ENCODE measurements around the gene RYR1. TPM values are rescaled to one million over a fixed set of nuclear protein-coding genes. Genes with fewer than 3 reads are reported as not detected.

RYR1 gene
- total and polyA plus RNA-seq, 2 of the 8 experiments (the other 6 are each of a cell fraction or from before 2014, with no cell fraction given), result 5.8 to 11.8 TPM

- TF ChIP-seq CHD7 (IDR thresholded peaks at IDR 0.05; ENCODE audit: insufficient replicate concordance, low read length), result no peak
- no peak for TF ChIP-seq GTF2F1 (IDR thresholded peaks at IDR 0.05; ENCODE audit: borderline replicate concordance, low read depth, low read length)
- TF ChIP-seq SUZ12 (IDR thresholded peaks at IDR 0.05; ENCODE audit: low read length), result no peak
- no peak for TF ChIP-seq TCF12 (IDR thresholded peaks at IDR 0.05; ENCODE audit: low read depth, low read length)
- TF ChIP-seq HDAC6 (IDR thresholded peaks at IDR 0.05; ENCODE audit: low read depth, low read length), result no peak
- no peak for TF ChIP-seq CBX8 (IDR thresholded peaks at IDR 0.05; ENCODE audit: borderline replicate concordance, low read depth, low read length)
- TF ChIP-seq JUND (IDR thresholded peaks at IDR 0.05; ENCODE audit: low read length), result no peak
- no peak for TF ChIP-seq EP300 (IDR thresholded peaks at IDR 0.05; ENCODE audit: borderline replicate concordance in 1 of 2, low read depth in 2 of 2, low read length in 2 of 2)
- TF ChIP-seq NRF1 (IDR thresholded peaks at IDR 0.05; ENCODE audit: low read depth, low read length), result no peak
- no peak for TF ChIP-seq SIRT6 (IDR thresholded peaks at IDR 0.05; ENCODE audit: low read length)
- TF ChIP-seq MAX (IDR thresholded peaks at IDR 0.05), result no peak
- no peak for TF ChIP-seq HDAC2 (IDR thresholded peaks at IDR 0.05; ENCODE audit: borderline replicate concordance in 1 of 2, low read depth in 2 of 2, low read length in 2 of 2)
Observed at GRCh38 chr19:38549942-38550341, 116.5 kb downstream of the RYR1 start (continued).
